GM12891 (cell line): Measurements from ENCODE around the gene CWC25.

ENCODE experiments used
- DNase-seq: peaks from one replicate; pipeline ENCODE4 v3.0.0; 2011; ENCODE audit warnings: low spot score; ENCODE audit not compliant: insufficient read length
- FAIRE-seq: peaks from 2 replicates; lab custom pipeline; 2011; peaks lifted over from hg19 to GRCh38; lab: Jason Lieb, UNC
- PAX5 ChIP-seq: IDR thresholded peaks from 2 replicates; pipeline ENCODE4 v1.6.1; 2011; ENCODE audit warnings: low read length, moderate library complexity, mild to moderate bottlenecking; ENCODE audit not compliant: insufficient read depth, severe bottlenecking
- POLR2A ChIP-seq: IDR thresholded peaks from 2 replicates; pipeline ENCODE4 v1.6.1; 2011; ENCODE audit warnings: low read depth, low read length, control low read depth
- POLR2AphosphoS5 ChIP-seq: IDR thresholded peaks from 2 replicates; pipeline ENCODE4 v1.6.1; 2011; ENCODE audit warnings: low read depth, low read length, control low read depth
- POU2F2 ChIP-seq: IDR thresholded peaks from 2 replicates; pipeline ENCODE4 v1.6.1; 2011; ENCODE audit warnings: low read depth, mild to moderate bottlenecking, control low read depth, low read length, moderate library complexity
- SPI1 ChIP-seq: IDR thresholded peaks from 2 replicates; pipeline ENCODE4 v1.6.1; 2011; ENCODE audit warnings: low read depth, low read length, control low read depth
- TAF1 ChIP-seq: IDR thresholded peaks from 2 replicates; pipeline ENCODE4 v1.6.1; 2011; ENCODE audit warnings: low read depth, low read length, control low read depth

The CWC25 gene

GRCh38 chr17:38786372-38786771, 38.7 kb downstream of the CWC25 start:
- no peak for FAIRE-seq

GRCh38 chr17:38783227-38783626, 41.9 kb downstream of the CWC25 start:
- no peak for FAIRE-seq
- no peak for DNase-seq
- TF ChIP-seq POLR2A (no peak), POU2F2 (no peak)

More at GRCh38 chr17:38786372-38786771, 38.7 kb downstream of the CWC25 start:
- TF ChIP-seq POLR2AphosphoS5 (no peak), POLR2A (no peak), PAX5 (no peak), POU2F2 (no peak), TAF1 (no peak), SPI1 (no peak)
- no peak for DNase-seq

- TF ChIP-seq POU2F2 (no peak), SPI1 (no peak), TAF1 (no peak), POLR2A (no peak), POLR2AphosphoS5 (no peak), PAX5 (no peak)
- FAIRE-seq (no peak), DNase-seq (no peak)
Measured at GRCh38 chr17:38779965-38780752, 45.0 kb downstream of the CWC25 start.

- no peak for FAIRE-seq
- DNase-seq = no peak
- TF ChIP-seq PAX5 (no peak), SPI1 (no peak), POU2F2 (no peak), POLR2AphosphoS5 (no peak), TAF1 (no peak), POLR2A (no peak)
Measured at GRCh38 chr17:38777641-38778250, 47.4 kb downstream of the CWC25 start.

- DNase-seq (no peak), FAIRE-seq (no peak)
- TF ChIP-seq POLR2A (no peak), POU2F2 (no peak), PAX5 (no peak), POLR2AphosphoS5 (no peak), TAF1 (no peak), SPI1 (no peak)
Measured at GRCh38 chr17:38773258-38773657, 51.9 kb downstream of the CWC25 start.

- TF ChIP-seq SPI1 = no peak
- TF ChIP-seq POU2F2 = no peak
- no peak for TF ChIP-seq POLR2AphosphoS5
- TF ChIP-seq TAF1 = no peak
- TF ChIP-seq PAX5 = no peak
- TF ChIP-seq POLR2A = no peak
- FAIRE-seq (no peak), DNase-seq (no peak)
Measured at GRCh38 chr17:38768417-38768816, 56.7 kb downstream of the CWC25 start.

GRCh38 chr17:38766341-38766740, 58.8 kb downstream of the CWC25 start:
- DNase-seq = no peak

GRCh38 chr17:38762231-38762630, 62.9 kb downstream of the CWC25 start:
- FAIRE-seq (no peak), DNase-seq (no peak)
- no peak for TF ChIP-seq POU2F2
- TF ChIP-seq POLR2A = no peak
- TF ChIP-seq PAX5 = no peak
- TF ChIP-seq POLR2AphosphoS5 = no peak
- TF ChIP-seq TAF1 = no peak
- TF ChIP-seq SPI1 = no peak

More at GRCh38 chr17:38766341-38766740, 58.8 kb downstream of the CWC25 start:
- TF ChIP-seq TAF1 = no peak
- no peak for TF ChIP-seq POU2F2
- no peak for TF ChIP-seq POLR2AphosphoS5
- no peak for TF ChIP-seq POLR2A
- TF ChIP-seq SPI1 = no peak
- no peak for TF ChIP-seq PAX5
- FAIRE-seq = no peak

GRCh38 chr17:38761612-38762011, 63.5 kb downstream of the CWC25 start:
- DNase-seq (no peak), FAIRE-seq (no peak)

GRCh38 chr17:38753071-38753506, 72.0 kb downstream of the CWC25 start:
- TF ChIP-seq SPI1 (no peak), POU2F2 (no peak), TAF1 (no peak), POLR2AphosphoS5 (no peak), PAX5 (no peak), POLR2A (no peak)
- FAIRE-seq (no peak), DNase-seq (no peak)

More at GRCh38 chr17:38761612-38762011, 63.5 kb downstream of the CWC25 start:
- no peak for TF ChIP-seq POLR2AphosphoS5
- TF ChIP-seq SPI1 = no peak
- no peak for TF ChIP-seq POU2F2
- no peak for TF ChIP-seq POLR2A
